ENCODE measurements around the gene CDK19.
"Not testable (repeated sequence)": the region's sequence is repeated elsewhere in the genome, so short reads cannot be mapped to it uniquely, and the experiment has no call there.

- not testable (repeated sequence) for TF ChIP-seq ZFX (IDR thresholded peaks at IDR 0.05; ENCODE audit: borderline replicate concordance); CTCF (IDR thresholded peaks at IDR 0.05)
These were observed 237.6 kb downstream of the CDK19 start for GRCh38 chr6:110577596-110578167.

Data from 22Rv1 (cell line).